Esophagus squamous epithelium (tissue), 5 donors: ENCODE results near the gene KIRREL1. TPM values are rescaled to one million over a fixed set of nuclear protein-coding genes. Genes with fewer than 3 reads are reported as not detected.

Experiments used
- DNase-seq: peaks from one replicate; lab custom pipeline; 2025; lab: John Stamatoyannopoulos, UW
- H3K27ac ChIP-seq, 4 donors: fragments of 200-600 bp; sonication (generic); one replicate each; pipeline ENCODE4 v1.5.1; 2016 to 2019; ENCODE audit warnings: mild to moderate bottlenecking in 1 of 4
- H3K27me3 ChIP-seq, 4 donors: fragments of 200-600 bp; sonication (generic); 1 replicate in 3 of 4; 2 replicates in 1 of 4; pipeline versions ENCODE4 v1.5.1 to v1.6.0; 2017 to 2021; ENCODE audit warnings: antibody characterized with exemption in 1 of 4
- H3K36me3 ChIP-seq, 3 donors: fragments of 200-600 bp; sonication (generic); one replicate each; pipeline ENCODE4 v1.5.1; 2016 to 2019
- H3K4me1 ChIP-seq, 3 donors: fragments of 200-600 bp; sonication (generic); one replicate each; pipeline ENCODE4 v1.5.1; 2017 to 2019
- H3K4me3 ChIP-seq, 4 donors: fragments of 200-600 bp; sonication (generic); 1 replicate in 3 of 4; 2 replicates in 1 of 4; pipeline ENCODE4 v1.5.1; 2016 to 2019; ENCODE audit warnings: mild to moderate bottlenecking in 2 of 4, moderate library complexity in 1 of 4
- H3K9me3 ChIP-seq, 3 donors: fragments of 200-600 bp; sonication (generic); one replicate each; pipeline ENCODE4 v1.5.1; 2016 to 2019
- CTCF ChIP-seq, 6 experiments: fragments of 450-650 bp in 4 of 6; fragments of 200-600 bp in 2 of 6; sonication (generic) in 2 of 6; IDR thresholded peaks; one replicate each; pipeline ENCODE4 v1.5.1; 2016 to 2019; ENCODE audit warnings: antibody characterized with exemption in 6 of 6, mild to moderate bottlenecking in 4 of 6, moderate library complexity in 4 of 6
- POLR2A ChIP-seq, 4 donors: fragments of 450-650 bp; IDR thresholded peaks; one replicate each; pipeline ENCODE4 v1.6.1; 2017; ENCODE audit warnings: antibody characterized with exemption in 4 of 4, mild to moderate bottlenecking in 4 of 4, moderate library complexity in 3 of 4
- WGBS, 2 donors: methylation state at CpG; one replicate each; pipeline ENCODE4 v1.1.5; 2018; 5-methylcytosine and 5-hydroxymethylcytosine counted together
- intact Hi-C: fragments of 100-400 bp; cut with DNase I; formaldehyde crosslinking; loops from one replicate; pipeline ENCODE4 v1.15.0; 2022
- total RNA-seq, 4 donors: library from RNA; depleted of rRNA; stranded (reverse); fragments of >200 nt; gene quantifications; one replicate each; pipeline ENCODE4 v1.1.0, GENCODE V29; 2016
- donor health status: DM: yes; HTN: yes; CAD: no.

Gene KIRREL1
- total RNA-seq, 4 donors from 2014 or later = 3.6 to 18.9 (median 15.2) TPM

- Histone ChIP-seq H3K27me3 (no peaks in the 10 kb centered on the region), H3K36me3 (no peaks in the 10 kb centered on the region), H3K4me1 (peaks cover 14 to 100% (median 64%) of the 10 kb centered on the region in 3 donors), H3K9me3 (no peaks in the 10 kb centered on the region), H3K4me3 (no peak overlapping the region), H3K27ac (peak overlapping the region in 3 of 4 donors; percentile 67 to 77 (median 70))
- no peak for TF ChIP-seq CTCF (IDR thresholded peaks at IDR 0.05)
- TF ChIP-seq POLR2A (IDR thresholded peaks at IDR 0.05) = no peak
- WGBS, 2 donors = 19 to 45% methylated on average over 3 to 4 of the region's 4 CpGs
- DNase-seq = no peak
- intact Hi-C loops = no loop called here
Measured at GRCh38 chr1:158002022-158002630, 8.7 kb downstream of the KIRREL1 start.

DNA sequence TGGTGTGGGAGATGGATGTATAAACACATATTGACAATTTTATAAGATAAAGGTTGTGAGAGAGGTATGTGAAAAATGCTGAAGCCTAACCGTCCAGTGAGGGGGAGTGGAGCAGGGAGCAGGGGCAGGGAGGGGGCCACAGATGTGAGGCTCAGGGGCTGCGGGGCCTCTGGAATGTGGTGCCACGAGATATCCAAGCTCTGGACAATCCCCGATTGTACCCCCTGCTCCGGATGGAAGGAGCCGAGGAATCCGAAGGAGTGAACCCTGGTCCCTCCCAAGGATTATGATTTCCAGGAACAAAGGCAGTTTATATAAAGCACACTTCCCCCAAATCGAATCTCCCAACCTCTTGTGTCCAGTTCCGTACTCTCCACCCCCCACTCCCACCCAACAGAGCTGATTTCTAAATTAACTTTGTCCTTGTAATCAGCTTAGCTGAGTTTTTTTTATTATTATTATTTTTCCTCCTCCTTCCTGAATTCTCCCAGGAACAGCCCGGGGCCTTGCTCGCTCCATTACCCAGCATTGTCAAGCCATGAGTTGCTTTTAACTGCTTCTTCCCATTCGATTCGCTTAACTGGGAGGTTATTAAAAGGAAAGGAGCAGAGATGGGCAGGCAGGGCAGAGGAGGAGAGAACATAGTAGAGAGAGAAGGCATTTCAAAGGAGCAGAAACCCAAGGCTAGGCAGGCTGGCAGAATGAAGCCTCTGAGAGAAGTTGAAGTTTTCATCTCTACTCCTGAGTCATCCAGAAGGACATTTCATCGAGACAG, 9.4 kb downstream of the KIRREL1 start:
- no peaks in the 10 kb centered on the region for H3K27me3 ChIP-seq
- DNase-seq = no peak
- WGBS, 2 donors = 29 to 32% methylated on average over 12 to 14 of the region's 14 CpGs
- no peak overlapping the region for H3K4me3 ChIP-seq
- H3K9me3 ChIP-seq = no peaks in the 10 kb centered on the region
- peaks cover 19 to 100% (median 68%) of the 10 kb centered on the region in 3 donors for H3K4me1 ChIP-seq
- peak overlapping the region in 3 of 4 donors; percentile 67 to 77 (median 70) for H3K27ac ChIP-seq
- TF ChIP-seq POLR2A (IDR thresholded peaks at IDR 0.05) = no peak
- no peak for TF ChIP-seq CTCF (IDR thresholded peaks at IDR 0.05)
- intact Hi-C loops = no loop called here
- H3K36me3 ChIP-seq = no peaks in the 10 kb centered on the region

DNA sequence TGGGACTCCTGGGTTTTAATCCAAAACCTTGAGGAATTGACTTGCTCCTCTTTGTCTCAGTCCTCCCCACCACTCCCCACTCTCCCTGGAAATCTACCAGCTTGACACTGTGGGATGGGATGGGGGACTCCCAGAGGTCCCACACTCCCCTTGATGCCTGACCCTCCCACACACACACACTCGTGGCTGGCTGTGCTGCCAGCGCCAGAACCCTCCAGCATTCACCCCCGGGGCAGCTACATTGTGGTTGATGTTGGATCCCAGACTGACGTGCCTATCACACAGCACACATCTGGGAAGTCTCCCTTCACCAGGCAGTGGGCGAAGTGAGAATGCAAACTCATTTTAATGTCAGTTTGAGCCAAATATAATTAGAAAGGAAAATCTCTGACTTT, 10.0 kb downstream of the KIRREL1 start:
- Histone ChIP-seq H3K27ac (peak overlapping the region in 3 of 4 donors; percentile 67 to 71 (median 70)), H3K9me3 (no peaks in the 10 kb centered on the region), H3K4me3 (no peak overlapping the region), H3K27me3 (no peaks in the 10 kb centered on the region), H3K36me3 (no peaks in the 10 kb centered on the region), H3K4me1 (peaks cover 25 to 100% (median 69%) of the 10 kb centered on the region in 3 donors)
- intact Hi-C loops = no loop called here
- WGBS, 2 donors = 25 to 40% methylated on average over 4 to 5 of the region's 5 CpGs
- no peak for DNase-seq
- no peak for TF ChIP-seq CTCF (IDR thresholded peaks at IDR 0.05)
- no peak for TF ChIP-seq POLR2A (IDR thresholded peaks at IDR 0.05)

DNA sequence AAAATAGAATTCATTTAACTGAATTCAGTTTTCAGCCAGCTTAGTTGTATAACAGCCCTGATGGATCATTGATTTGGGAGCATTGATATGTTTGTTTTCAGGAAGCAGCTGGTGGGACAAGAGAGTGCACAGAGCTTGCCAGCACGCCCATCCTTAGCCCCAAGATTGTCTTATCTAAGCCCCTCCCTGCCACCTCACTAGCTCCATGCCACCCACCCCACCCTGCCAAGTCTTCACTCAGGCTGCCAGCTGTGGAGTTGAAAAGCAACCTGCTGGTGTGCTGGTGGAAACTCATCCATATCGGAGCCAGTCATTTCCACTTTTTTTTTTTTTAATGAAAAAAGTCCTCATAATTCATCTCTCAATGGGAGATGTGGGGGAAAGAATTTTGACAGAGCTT, 11.8 kb downstream of the KIRREL1 start:
- DNase-seq = no peak
- no peak for TF ChIP-seq POLR2A (IDR thresholded peaks at IDR 0.05)
- no peak for TF ChIP-seq CTCF (IDR thresholded peaks at IDR 0.05)
- peaks cover 32 to 100% (median 88%) of the 10 kb centered on the region in 3 donors for H3K4me1 ChIP-seq
- WGBS, 2 donors = 75 to 92% methylated on average over 2 of the region's 2 CpGs
- no peak overlapping the region for H3K4me3 ChIP-seq
- no peaks in the 10 kb centered on the region for H3K9me3 ChIP-seq
- no peaks in the 10 kb centered on the region for H3K27me3 ChIP-seq
- no peaks in the 10 kb centered on the region for H3K36me3 ChIP-seq
- intact Hi-C loops = no loop called here
- H3K27ac ChIP-seq = peak overlapping the region in 3 of 4 donors; percentile 67 to 93 (median 86)

GRCh38 chr1:158007180-158007579, 13.7 kb downstream of the KIRREL1 start:
- Histone ChIP-seq H3K27me3 (no peaks in the 10 kb centered on the region), H3K4me1 (peaks cover 45 to 100% (median 88%) of the 10 kb centered on the region in 3 donors), H3K9me3 (no peaks in the 10 kb centered on the region), H3K36me3 (no peaks in the 10 kb centered on the region), H3K4me3 (peak overlapping the region in 1 of 4 donors; percentile 0), H3K27ac (peak overlapping the region; percentile 81 to 93 (median 88))
- no peak for TF ChIP-seq POLR2A (IDR thresholded peaks at IDR 0.05)
- TF ChIP-seq CTCF (IDR thresholded peaks at IDR 0.05) = no peak
- no peak for DNase-seq
- WGBS, 2 donors = 63 to 64% methylated on average over 7 of the region's 7 CpGs
- intact Hi-C loops = no loop called here
